Calu3 (cell line): ENCODE measurements around the gene NGFR. TPM values are rescaled to one million over a fixed set of nuclear protein-coding genes. Genes with fewer than 3 reads are reported as not detected.

Source experiments
- BruUV-seq: library from RNA; stranded (reverse); fragments of 400-500 nt; replicated peaks from 2 replicates; lab custom pipeline; 2021; lab: Mats Ljungman, UMichigan
- CTCF ChIA-PET: fragments of 300-600 bp; sonication (Branson Sonifier 250); formaldehyde crosslinking; loops from one replicate; lab custom pipeline; 2022; ENCODE audit warnings: antibody characterized with exemption; lab: Charles Lee
- DNase-seq: peaks from one replicate; pipeline ENCODE4 v3.0.0; 2022
- H3K27ac Mint-ChIP-seq: one replicate; pipeline ENCODE4 v1.8.0; 2022; ENCODE audit warnings: mixed read lengths; ENCODE audit not compliant: unreplicated experiment
- H3K27me3 Mint-ChIP-seq: one replicate; pipeline ENCODE4 v1.8.0; 2022; ENCODE audit warnings: mixed read lengths; ENCODE audit not compliant: unreplicated experiment
- H3K36me3 Mint-ChIP-seq: one replicate; pipeline ENCODE4 v1.8.0; 2022; ENCODE audit warnings: mild to moderate bottlenecking, moderate library complexity, mixed read lengths; ENCODE audit not compliant: insufficient read depth, unreplicated experiment
- H3K4me1 Mint-ChIP-seq: one replicate; pipeline ENCODE4 v1.8.0; 2022; ENCODE audit warnings: mild to moderate bottlenecking, low read depth, mixed read lengths; ENCODE audit not compliant: unreplicated experiment
- H3K4me3 Mint-ChIP-seq: one replicate; pipeline ENCODE4 v1.8.0; 2022; ENCODE audit warnings: mild to moderate bottlenecking, low read depth, moderate library complexity, mixed read lengths; ENCODE audit not compliant: unreplicated experiment
- H3K9me3 Mint-ChIP-seq: one replicate; pipeline ENCODE4 v1.8.0; 2022; ENCODE audit warnings: low read depth, mixed read lengths; ENCODE audit not compliant: unreplicated experiment
- intact Hi-C: fragments of 100-400 bp; cut with micrococcal nuclease; formaldehyde crosslinking; loops from one replicate; pipeline ENCODE4 v1.10.0; 2022; ENCODE audit not compliant: unreplicated experiment
- total RNA-seq: library from RNA; stranded (reverse); gene quantifications from 2 replicates; pipeline ENCODE4 v1.2.3, GENCODE V29; 2022
- TF ChIP-seq, protein P1 (sequence below): fragments of 200-600 bp; IDR thresholded peaks from one replicate; pipeline ENCODE4 v1.8.0; 2022; ENCODE audit warnings: antibody characterized with exemption; ENCODE audit not compliant: unreplicated experiment

The NGFR gene
- total RNA-seq, 1 experiment from 2014 or later, result 0.66 TPM

- no peaks in the 10 kb centered on the region for H3K4me1 Mint-ChIP-seq
- no peaks in the 10 kb centered on the region for H3K36me3 Mint-ChIP-seq
- CTCF ChIA-PET, result interaction anchor here (0.5 to 0.7 kb wide), 2 partner anchors 31 to 554 kb away, joined by 3 read pairs; no protein-coding TSS in a partner anchor
- TF ChIP-seq, protein P1, sequence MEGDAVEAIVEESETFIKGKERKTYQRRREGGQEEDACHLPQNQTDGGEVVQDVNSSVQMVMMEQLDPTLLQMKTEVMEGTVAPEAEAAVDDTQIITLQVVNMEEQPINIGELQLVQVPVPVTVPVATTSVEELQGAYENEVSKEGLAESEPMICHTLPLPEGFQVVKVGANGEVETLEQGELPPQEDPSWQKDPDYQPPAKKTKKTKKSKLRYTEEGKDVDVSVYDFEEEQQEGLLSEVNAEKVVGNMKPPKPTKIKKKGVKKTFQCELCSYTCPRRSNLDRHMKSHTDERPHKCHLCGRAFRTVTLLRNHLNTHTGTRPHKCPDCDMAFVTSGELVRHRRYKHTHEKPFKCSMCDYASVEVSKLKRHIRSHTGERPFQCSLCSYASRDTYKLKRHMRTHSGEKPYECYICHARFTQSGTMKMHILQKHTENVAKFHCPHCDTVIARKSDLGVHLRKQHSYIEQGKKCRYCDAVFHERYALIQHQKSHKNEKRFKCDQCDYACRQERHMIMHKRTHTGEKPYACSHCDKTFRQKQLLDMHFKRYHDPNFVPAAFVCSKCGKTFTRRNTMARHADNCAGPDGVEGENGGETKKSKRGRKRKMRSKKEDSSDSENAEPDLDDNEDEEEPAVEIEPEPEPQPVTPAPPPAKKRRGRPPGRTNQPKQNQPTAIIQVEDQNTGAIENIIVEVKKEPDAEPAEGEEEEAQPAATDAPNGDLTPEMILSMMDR, result no peak
- no peak overlapping the region for H3K4me3 Mint-ChIP-seq
- H3K27ac Mint-ChIP-seq, result no peak overlapping the region
- intact Hi-C loops, result no loop called here
- H3K27me3 Mint-ChIP-seq, result peaks cover 100% of the 10 kb centered on the region
- BruUV-seq, result no TSS peak
- H3K9me3 Mint-ChIP-seq, result no peaks in the 10 kb centered on the region
- no peak for DNase-seq
Measured at GRCh38 chr17:49477709-49478108, 17.4 kb upstream of the NGFR start.

DNA sequence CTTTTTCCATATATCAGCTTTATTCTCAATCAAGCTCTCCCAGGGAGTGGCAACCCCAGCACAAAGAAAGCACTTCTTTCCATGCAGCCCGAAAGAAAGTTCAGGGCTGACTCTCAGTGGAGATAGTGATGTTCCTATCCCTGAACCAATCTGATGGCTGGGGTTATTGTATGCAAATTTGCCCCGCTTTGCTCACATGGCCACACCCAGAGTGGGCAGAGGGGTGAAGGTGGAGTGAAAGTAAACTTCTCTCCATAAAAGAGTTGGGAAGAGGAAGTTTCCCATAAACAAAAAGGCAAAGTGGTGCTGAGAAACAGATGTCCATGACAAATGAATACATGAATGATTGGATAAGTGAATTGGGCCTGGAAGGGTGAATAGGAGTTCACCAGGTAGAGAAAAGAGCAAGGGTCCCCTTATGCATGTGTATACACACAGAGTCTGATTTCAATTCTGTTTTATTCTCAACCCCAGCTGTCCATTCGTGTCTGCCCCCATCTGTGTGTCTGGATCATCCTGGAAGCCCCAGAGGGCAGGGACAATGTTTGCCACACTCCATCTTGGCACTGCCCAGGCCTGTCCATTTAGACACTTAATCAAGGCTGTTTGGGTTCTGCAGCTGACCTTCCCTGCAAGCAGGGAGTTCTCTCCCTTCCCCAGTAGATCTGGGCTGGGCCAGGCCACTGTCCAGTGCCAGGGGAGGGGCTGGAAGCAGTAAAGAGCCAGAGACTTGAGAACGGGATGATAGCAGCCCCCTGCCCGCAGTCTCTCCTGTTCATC lies 14.1 kb upstream of the NGFR start:
- intact Hi-C loops, result no loop called here
- TF ChIP-seq, protein P1, result no peak
- no peaks in the 10 kb centered on the region for H3K9me3 Mint-ChIP-seq
- H3K27ac Mint-ChIP-seq, result no peak overlapping the region
- H3K4me1 Mint-ChIP-seq, result no peaks in the 10 kb centered on the region
- CTCF ChIA-PET, result no interaction called here
- peaks cover 100% of the 10 kb centered on the region for H3K27me3 Mint-ChIP-seq
- no peaks in the 10 kb centered on the region for H3K36me3 Mint-ChIP-seq
- BruUV-seq, result no TSS peak
- H3K4me3 Mint-ChIP-seq, result no peak overlapping the region
- DNase-seq, result no peak

- no TSS peak for BruUV-seq
- DNase-seq, result no peak
- H3K36me3 Mint-ChIP-seq, result no peaks in the 10 kb centered on the region
- H3K9me3 Mint-ChIP-seq, result no peaks in the 10 kb centered on the region
- intact Hi-C loops, result no loop called here
- no peak overlapping the region for H3K4me3 Mint-ChIP-seq
- CTCF ChIA-PET, result interaction anchor here (0.6 to 1.1 kb wide), 2 partner anchors 22 to 63 kb away, joined by 4 read pairs; no protein-coding TSS in a partner anchor
- TF ChIP-seq, protein P1, result no peak
- H3K27me3 Mint-ChIP-seq, result peaks cover 100% of the 10 kb centered on the region
- no peak overlapping the region for H3K27ac Mint-ChIP-seq
- H3K4me1 Mint-ChIP-seq, result no peaks in the 10 kb centered on the region
Measured at GRCh38 chr17:49482144-49482817, 12.8 kb upstream of the NGFR start.

DNA sequence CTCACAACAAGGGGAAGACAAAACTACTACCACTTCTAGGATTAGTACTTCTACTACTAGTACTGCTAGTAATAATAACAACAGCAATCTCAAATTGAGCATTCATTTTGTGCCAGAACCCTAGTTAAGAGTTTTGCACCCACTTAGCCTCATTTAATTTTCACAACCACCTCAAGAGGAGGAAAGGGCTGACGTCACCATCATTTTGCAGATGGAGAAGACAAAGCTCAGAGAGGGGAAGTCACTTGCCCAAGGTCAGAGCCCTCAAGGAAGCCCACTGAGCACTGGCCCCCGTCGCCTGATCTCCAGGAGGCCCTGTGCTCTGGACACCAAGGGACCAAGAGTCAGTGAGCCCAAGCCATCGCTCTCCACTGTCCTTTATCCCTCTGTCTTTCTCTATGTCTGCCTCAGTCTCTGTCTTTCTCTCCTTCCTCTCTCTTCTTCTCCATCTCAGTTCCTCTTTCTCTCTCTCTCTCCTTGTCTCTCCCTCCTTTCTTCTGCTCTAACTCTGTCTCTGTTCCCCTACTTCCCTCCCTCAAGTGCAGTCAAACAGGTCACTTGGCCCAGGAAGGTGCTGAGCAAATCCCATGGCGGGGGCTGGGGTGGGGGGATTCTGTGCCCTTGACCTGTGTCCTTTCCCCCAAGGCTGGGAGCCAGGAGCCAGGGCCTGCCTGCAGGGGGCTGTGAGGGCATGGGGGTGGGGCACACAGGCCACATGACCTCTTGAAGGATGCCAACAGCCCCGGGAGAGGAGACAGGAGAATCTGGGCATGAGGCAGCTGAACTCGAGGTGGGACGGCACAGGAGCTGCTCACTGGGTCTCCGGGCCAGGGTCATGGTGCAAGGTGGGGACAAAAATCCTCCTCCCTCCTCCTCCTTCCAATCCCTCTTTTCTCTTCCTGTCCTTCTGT lies 11.2 kb upstream of the NGFR start:
- DNase-seq, result no peak
- H3K27me3 Mint-ChIP-seq, result peaks cover 100% of the 10 kb centered on the region
- TF ChIP-seq, protein P1, result no peak
- no peaks in the 10 kb centered on the region for H3K9me3 Mint-ChIP-seq
- BruUV-seq, result no TSS peak
- H3K36me3 Mint-ChIP-seq, result no peaks in the 10 kb centered on the region
- no peak overlapping the region for H3K4me3 Mint-ChIP-seq
- no peak overlapping the region for H3K27ac Mint-ChIP-seq
- CTCF ChIA-PET, result interaction anchor here (1.3 kb wide), 1 partner anchor 15 kb away, joined by 3 read pairs; no protein-coding TSS in a partner anchor
- intact Hi-C loops, result no loop called here
- H3K4me1 Mint-ChIP-seq, result no peaks in the 10 kb centered on the region
